Neural cell (in vitro differentiated cells): Measurements from ENCODE around the gene AMN1. TPM values are rescaled to one million over a fixed set of nuclear protein-coding genes. Genes with fewer than 3 reads are reported as not detected.

Source experiments
- H2AFZ ChIP-seq: fragments of 200-600, 300-800 bp; sonication (generic), shearing (Covaris generic); 2 replicates; pipeline ENCODE4 v1.6.0; 2014; ENCODE audit warnings: low read depth, mild to moderate bottlenecking, antibody characterized with exemption, low read length, moderate library complexity
- H3F3A ChIP-seq: fragments of 200-600 bp; shearing (Covaris generic); 2 replicates; pipeline ENCODE4 v1.6.1; 2016; ENCODE audit warnings: mild to moderate bottlenecking, moderate library complexity, mixed read lengths, antibody characterized with exemption, low read length; ENCODE audit not compliant: insufficient read depth, poor library complexity, severe bottlenecking
- H3K27ac ChIP-seq: fragments of 200-600, 300-800 bp; sonication (generic), shearing (Covaris generic); 2 replicates; pipeline ENCODE4 v1.5.1; 2014; ENCODE audit warnings: mild to moderate bottlenecking, low read length, moderate library complexity
- H3K27me3 ChIP-seq: fragments of 300-800, 200-600 bp; sonication (generic), shearing (Covaris generic); 2 replicates; pipeline ENCODE4 v1.6.0; 2014; ENCODE audit warnings: mild to moderate bottlenecking, low read depth, low read length, moderate library complexity; ENCODE audit not compliant: insufficient read depth
- H3K36me3 ChIP-seq: fragments of 300-800, 200-600 bp; sonication (generic), shearing (Covaris generic); 2 replicates; pipeline ENCODE4 v1.5.1; 2014; ENCODE audit warnings: mild to moderate bottlenecking, antibody characterized with exemption, low read length, moderate library complexity; ENCODE audit not compliant: insufficient read depth
- H3K4me2 ChIP-seq: fragments of 300-800, 200-600 bp; sonication (generic), shearing (Covaris generic); 2 replicates; pipeline ENCODE4 v1.6.0; 2014; ENCODE audit warnings: mild to moderate bottlenecking, low read length
- H3K4me3 ChIP-seq: fragments of 300-800, 200-600 bp; sonication (generic), shearing (Covaris generic); 2 replicates; pipeline ENCODE4 v1.5.1; 2014; ENCODE audit warnings: mild to moderate bottlenecking, low read length, moderate library complexity
- H3K79me2 ChIP-seq: fragments of 200-600 bp; shearing (Covaris generic); replicated peaks from 2 replicates; pipeline ENCODE4 v1.6.0; 2014; ENCODE audit warnings: mild to moderate bottlenecking, low read length, moderate library complexity; ENCODE audit not compliant: insufficient read depth
- H3K9ac ChIP-seq: fragments of 300-800, 200-600 bp; sonication (generic), shearing (Covaris generic); 2 replicates; pipeline ENCODE4 v1.6.1; 2016; ENCODE audit warnings: mild to moderate bottlenecking, low read length, mixed read lengths
- H3K9me2 ChIP-seq: fragments of 200-600 bp; shearing (Covaris generic); 2 replicates; pipeline ENCODE4 v1.6.1; 2016; ENCODE audit warnings: mild to moderate bottlenecking, low read length, mixed read lengths; ENCODE audit not compliant: insufficient read depth
- H3K9me3 ChIP-seq: fragments of 200-600, 300-800 bp; sonication (generic), shearing (Covaris generic); 2 replicates; pipeline ENCODE4 v1.6.1; 2016; ENCODE audit warnings: mild to moderate bottlenecking, mixed run types, low read length, moderate library complexity, mixed read lengths
- H4K20me1 ChIP-seq: fragments of 200-600 bp; shearing (Covaris generic); 2 replicates; pipeline ENCODE4 v1.6.1; 2016; ENCODE audit warnings: mild to moderate bottlenecking, mixed run types; ENCODE audit not compliant: insufficient read depth
- EP300 ChIP-seq: fragments of 450-650 bp; conservative IDR thresholded peaks from 2 replicates; pipeline ENCODE4 v1.6.1; 2014; ENCODE audit warnings: antibody characterized with exemption, mild to moderate bottlenecking, moderate library complexity; ENCODE audit not compliant: poor library complexity, severe bottlenecking
- EZH2 ChIP-seq: fragments of 200-600, 300-800 bp; shearing (Covaris generic), sonication (generic); IDR thresholded peaks from 2 replicates; pipeline ENCODE4 v1.6.1; 2014; ENCODE audit warnings: antibody characterized with exemption, low read length, borderline replicate concordance, mild to moderate bottlenecking; ENCODE audit not compliant: insufficient read depth, poor library complexity, severe bottlenecking
- MXI1 ChIP-seq: fragments of 450-650 bp; conservative IDR thresholded peaks from 2 replicates; pipeline ENCODE4 v1.6.1; 2014; ENCODE audit warnings: antibody characterized with exemption, mild to moderate bottlenecking; ENCODE audit not compliant: poor library complexity, severe bottlenecking
- POLR2AphosphoS5 ChIP-seq: IDR thresholded peaks from 2 replicates; pipeline ENCODE4 v1.6.1; 2012
- RAD21 ChIP-seq: fragments of 450-650 bp; conservative IDR thresholded peaks from 2 replicates; pipeline ENCODE4 v1.6.1; 2014; ENCODE audit warnings: antibody characterized with exemption, mild to moderate bottlenecking, moderate library complexity
- SMC3 ChIP-seq: fragments of 450-650 bp; conservative IDR thresholded peaks from 2 replicates; pipeline ENCODE4 v1.6.1; 2014; ENCODE audit warnings: antibody characterized with exemption, mild to moderate bottlenecking, moderate library complexity; ENCODE audit not compliant: poor library complexity
- TAF1 ChIP-seq: IDR thresholded peaks from 2 replicates; pipeline ENCODE4 v1.6.1; 2012; ENCODE audit warnings: low read depth
- polyA plus RNA-seq: library from polyadenylated mRNA; depleted of rRNA; stranded (reverse); fragments of >200 nt; gene quantifications from 2 replicates; pipeline ENCODE4 v1.2.3, GENCODE V29; 2014
- TF ChIP-seq, protein P1 (sequence below): IDR thresholded peaks from 2 replicates; pipeline ENCODE4 v1.6.1; 2012; ENCODE audit warnings: borderline replicate concordance
- TF ChIP-seq, protein P2 (sequence below): fragments of 450-650 bp; IDR thresholded peaks from 2 replicates; pipeline ENCODE4 v1.5.1; 2014; ENCODE audit warnings: antibody characterized with exemption, mild to moderate bottlenecking, moderate library complexity; ENCODE audit not compliant: poor library complexity, severe bottlenecking

Gene AMN1
- polyA plus RNA-seq, 1 donor from 2014 or later, result 125 TPM

DNA sequence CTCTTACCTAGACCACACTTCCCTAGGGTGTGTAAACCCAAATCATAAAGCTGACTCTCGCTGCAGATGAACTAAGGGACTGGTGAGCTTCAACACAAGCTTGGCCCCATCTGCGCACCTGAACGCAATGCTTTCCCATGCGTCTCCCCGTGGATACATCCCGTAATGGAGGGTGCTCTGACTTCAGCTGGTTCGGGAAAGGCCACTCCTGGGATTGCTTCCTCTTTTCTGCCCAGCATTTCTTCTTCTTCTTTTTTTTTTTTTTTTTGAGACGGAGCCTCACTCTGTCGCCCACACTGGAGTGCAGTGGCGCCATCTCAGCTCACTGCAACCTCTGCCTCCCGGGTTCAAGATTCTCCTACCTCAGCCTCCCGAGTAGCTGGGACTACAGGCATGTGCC is 97.0 kb downstream of the AMN1 start:
- H4K20me1 ChIP-seq, result no peaks in the 10 kb centered on the region
- no peaks in the 10 kb centered on the region for H3K79me2 ChIP-seq
- no peak overlapping the region for H2AFZ ChIP-seq
- no peaks in the 10 kb centered on the region for H3F3A ChIP-seq
- H3K4me2 ChIP-seq, result no peak overlapping the region
- H3K27ac ChIP-seq, result no peak overlapping the region
- no peaks in the 10 kb centered on the region for H3K9me2 ChIP-seq
- no peak overlapping the region for H3K9ac ChIP-seq
- H3K9me3 ChIP-seq, result no peaks in the 10 kb centered on the region
- H3K36me3 ChIP-seq, result no peaks in the 10 kb centered on the region
- TF ChIP-seq POLR2AphosphoS5 (no peak), RAD21 (no peak), MXI1 (no peak), EZH2 (no peak), EP300 (no peak), TAF1 (no peak), SMC3 (no peak)
- TF ChIP-seq, protein P1, sequence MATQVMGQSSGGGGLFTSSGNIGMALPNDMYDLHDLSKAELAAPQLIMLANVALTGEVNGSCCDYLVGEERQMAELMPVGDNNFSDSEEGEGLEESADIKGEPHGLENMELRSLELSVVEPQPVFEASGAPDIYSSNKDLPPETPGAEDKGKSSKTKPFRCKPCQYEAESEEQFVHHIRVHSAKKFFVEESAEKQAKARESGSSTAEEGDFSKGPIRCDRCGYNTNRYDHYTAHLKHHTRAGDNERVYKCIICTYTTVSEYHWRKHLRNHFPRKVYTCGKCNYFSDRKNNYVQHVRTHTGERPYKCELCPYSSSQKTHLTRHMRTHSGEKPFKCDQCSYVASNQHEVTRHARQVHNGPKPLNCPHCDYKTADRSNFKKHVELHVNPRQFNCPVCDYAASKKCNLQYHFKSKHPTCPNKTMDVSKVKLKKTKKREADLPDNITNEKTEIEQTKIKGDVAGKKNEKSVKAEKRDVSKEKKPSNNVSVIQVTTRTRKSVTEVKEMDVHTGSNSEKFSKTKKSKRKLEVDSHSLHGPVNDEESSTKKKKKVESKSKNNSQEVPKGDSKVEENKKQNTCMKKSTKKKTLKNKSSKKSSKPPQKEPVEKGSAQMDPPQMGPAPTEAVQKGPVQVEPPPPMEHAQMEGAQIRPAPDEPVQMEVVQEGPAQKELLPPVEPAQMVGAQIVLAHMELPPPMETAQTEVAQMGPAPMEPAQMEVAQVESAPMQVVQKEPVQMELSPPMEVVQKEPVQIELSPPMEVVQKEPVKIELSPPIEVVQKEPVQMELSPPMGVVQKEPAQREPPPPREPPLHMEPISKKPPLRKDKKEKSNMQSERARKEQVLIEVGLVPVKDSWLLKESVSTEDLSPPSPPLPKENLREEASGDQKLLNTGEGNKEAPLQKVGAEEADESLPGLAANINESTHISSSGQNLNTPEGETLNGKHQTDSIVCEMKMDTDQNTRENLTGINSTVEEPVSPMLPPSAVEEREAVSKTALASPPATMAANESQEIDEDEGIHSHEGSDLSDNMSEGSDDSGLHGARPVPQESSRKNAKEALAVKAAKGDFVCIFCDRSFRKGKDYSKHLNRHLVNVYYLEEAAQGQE, result no peak
- TF ChIP-seq, protein P2, sequence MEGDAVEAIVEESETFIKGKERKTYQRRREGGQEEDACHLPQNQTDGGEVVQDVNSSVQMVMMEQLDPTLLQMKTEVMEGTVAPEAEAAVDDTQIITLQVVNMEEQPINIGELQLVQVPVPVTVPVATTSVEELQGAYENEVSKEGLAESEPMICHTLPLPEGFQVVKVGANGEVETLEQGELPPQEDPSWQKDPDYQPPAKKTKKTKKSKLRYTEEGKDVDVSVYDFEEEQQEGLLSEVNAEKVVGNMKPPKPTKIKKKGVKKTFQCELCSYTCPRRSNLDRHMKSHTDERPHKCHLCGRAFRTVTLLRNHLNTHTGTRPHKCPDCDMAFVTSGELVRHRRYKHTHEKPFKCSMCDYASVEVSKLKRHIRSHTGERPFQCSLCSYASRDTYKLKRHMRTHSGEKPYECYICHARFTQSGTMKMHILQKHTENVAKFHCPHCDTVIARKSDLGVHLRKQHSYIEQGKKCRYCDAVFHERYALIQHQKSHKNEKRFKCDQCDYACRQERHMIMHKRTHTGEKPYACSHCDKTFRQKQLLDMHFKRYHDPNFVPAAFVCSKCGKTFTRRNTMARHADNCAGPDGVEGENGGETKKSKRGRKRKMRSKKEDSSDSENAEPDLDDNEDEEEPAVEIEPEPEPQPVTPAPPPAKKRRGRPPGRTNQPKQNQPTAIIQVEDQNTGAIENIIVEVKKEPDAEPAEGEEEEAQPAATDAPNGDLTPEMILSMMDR, result no peak
- H3K27me3 ChIP-seq, result no peaks in the 10 kb centered on the region
- H3K4me3 ChIP-seq, result no peak overlapping the region

DNA sequence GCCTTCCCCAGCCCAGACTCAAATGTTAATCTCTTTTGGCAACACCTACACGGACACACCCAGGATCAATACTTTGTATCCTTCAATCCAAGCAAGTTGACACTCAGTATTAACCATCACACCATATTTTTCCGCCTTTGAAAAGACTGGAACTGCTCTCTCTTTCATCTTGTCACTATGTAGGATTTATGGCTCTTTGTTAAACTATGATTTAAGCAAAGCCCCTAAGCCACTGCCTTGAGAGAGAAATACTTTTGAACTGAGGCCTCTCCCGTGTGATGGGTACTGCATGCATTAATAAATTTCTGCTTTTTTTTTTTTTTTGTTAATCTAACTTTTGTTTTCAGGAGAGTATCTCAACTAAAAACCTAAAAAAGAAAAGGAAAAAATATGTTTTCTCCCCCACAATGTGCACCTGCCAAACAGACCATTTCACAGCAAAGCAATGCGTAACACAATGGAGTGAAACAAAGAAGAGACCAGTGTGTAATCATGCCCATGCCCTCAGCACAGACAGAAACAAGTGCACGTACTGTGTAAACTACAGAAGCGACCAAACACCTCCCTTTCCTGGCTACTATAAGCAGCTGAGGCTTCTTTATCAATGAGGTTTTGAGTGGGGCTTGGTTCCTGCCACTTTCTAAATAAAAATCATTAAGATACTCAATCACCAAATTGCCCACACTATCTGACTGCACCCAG is 97.6 kb downstream of the AMN1 start:
- Histone ChIP-seq H3K27me3 (no peaks in the 10 kb centered on the region), H3K4me2 (no peak overlapping the region), H3K79me2 (no peaks in the 10 kb centered on the region), H2AFZ (no peak overlapping the region), H3K9me2 (no peaks in the 10 kb centered on the region), H3K27ac (no peak overlapping the region), H3K36me3 (no peaks in the 10 kb centered on the region), H3F3A (no peaks in the 10 kb centered on the region), H3K4me3 (no peak overlapping the region), H4K20me1 (no peaks in the 10 kb centered on the region), H3K9ac (no peak overlapping the region), H3K9me3 (no peaks in the 10 kb centered on the region)
- no peak for TF ChIP-seq RAD21
- no peak for TF ChIP-seq EP300
- TF ChIP-seq, protein P1, result no peak
- TF ChIP-seq SMC3, result no peak
- TF ChIP-seq TAF1, result no peak
- no peak for TF ChIP-seq POLR2AphosphoS5
- TF ChIP-seq MXI1, result no peak
- TF ChIP-seq EZH2, result no peak
- TF ChIP-seq, protein P2, result no peak
